Lung (tissue), 12 donors: Measurements from ENCODE around the gene STAC3. TPM values are rescaled to one million over a fixed set of nuclear protein-coding genes. Genes with fewer than 3 reads are reported as not detected.
"Not testable (repeated sequence)": the region's sequence is repeated elsewhere in the genome, so short reads cannot be mapped to it uniquely, and the experiment has no call there.

ENCODE experiments used
- ATAC-seq: fragments of 200-7000 bp; cut with Tn5 transposase; one replicate; pipeline ENCODE4 v1.9.1; 2020; ENCODE audit warnings: moderate number of reproducible peaks; ENCODE audit not compliant: insufficient read depth, low FRiP score
- DNase-seq, 3 donors: peaks; one replicate each; pipeline ENCODE4 v3.0.0-alpha.2; 2013 to 2017
- H3K27ac ChIP-seq, 2 donors: one replicate each; pipeline ENCODE4 v1.5.1; 2013; ENCODE audit warnings: mild to moderate bottlenecking in 2 of 2, moderate library complexity in 2 of 2, control low read depth in 1 of 2, inconsistent platforms in 1 of 2, low read depth in 1 of 2, low read length in 1 of 2
- H3K27me3 ChIP-seq, 3 donors: one replicate each; pipeline ENCODE4 v1.5.1; 2013; ENCODE audit warnings: low read length in 2 of 3; ENCODE audit not compliant: control insufficient read depth in 3 of 3, insufficient read depth in 3 of 3
- H3K36me3 ChIP-seq, 4 donors: one replicate each; pipeline ENCODE4 v1.5.1; 2013; ENCODE audit warnings: low read length in 4 of 4, mild to moderate bottlenecking in 1 of 4, moderate library complexity in 1 of 4; ENCODE audit not compliant: control insufficient read depth in 4 of 4, insufficient read depth in 4 of 4
- H3K4me1 ChIP-seq, 5 donors: one replicate each; pipeline ENCODE4 v1.5.1; 2013; ENCODE audit warnings: low read length in 5 of 5, mild to moderate bottlenecking in 2 of 5, moderate library complexity in 1 of 5; ENCODE audit not compliant: control insufficient read depth in 5 of 5, insufficient read depth in 5 of 5
- H3K4me3 ChIP-seq: one replicate; pipeline ENCODE4 v1.5.1; 2013; ENCODE audit warnings: mild to moderate bottlenecking, control low read depth, moderate library complexity
- H3K9ac ChIP-seq, 2 donors: one replicate each; pipeline ENCODE4 v1.5.1; 2013; ENCODE audit warnings: low read length in 2 of 2, control low read depth in 1 of 2; ENCODE audit not compliant: insufficient read depth in 1 of 2
- H3K9me3 ChIP-seq, 4 donors: one replicate each; pipeline ENCODE4 v1.5.1; 2013; ENCODE audit warnings: low read length in 3 of 4, mild to moderate bottlenecking in 1 of 4, moderate library complexity in 1 of 4; ENCODE audit not compliant: control insufficient read depth in 4 of 4, insufficient read depth in 3 of 4
- CTCF ChIP-seq: IDR thresholded peaks from 2 replicates; pipeline ENCODE4 v1.5.1; 2012; ENCODE audit warnings: mild to moderate bottlenecking; ENCODE audit errors: control extremely low read depth, extremely low read depth
- WGBS, 2 donors: extraction: QIAGEN DNeasy Blood & Tissue Kit; methylation state at CpG; one replicate each; pipeline ENCODE4 v1.1.7; 2013; 5-methylcytosine and 5-hydroxymethylcytosine counted together
- polyA plus RNA-seq, 2 donors: library from polyadenylated mRNA; stranded (reverse); fragments of 200-250 nt; gene quantifications; one replicate each; pipeline ENCODE4 v1.2.1, GENCODE V29; 2013
- total RNA-seq, 2 donors: library from RNA; depleted of rRNA in 1 of 2; stranded (reverse); fragments of >200 nt in 1 of 2; gene quantifications; one replicate each; pipeline ENCODE4 v1.2.1, GENCODE V29; 2014 to 2021
- donor health status: control.
- donor health status: control.
- donor health status: Bipolar disorder and iron deficiency.
- donor health status: healthy.
- donor health status: DM: yes; HTN: yes; CAD: no.

The STAC3 gene
- total and polyA plus RNA-seq, 4 donors = 1.7 to 7.4 (median 6.4) TPM

GRCh38 chr12:57280211-57281062 lies 29.4 kb upstream of the STAC3 start:
- no peaks in the 10 kb centered on the region for H3K27me3 ChIP-seq
- no peaks in the 10 kb centered on the region for H3K9me3 ChIP-seq
- H3K4me3 ChIP-seq = no peak overlapping the region
- peaks cover 8 to 18% (median 14%) of the 10 kb centered on the region in 4 donors for H3K36me3 ChIP-seq
- no peak for TF ChIP-seq CTCF
- 76 to 87% methylated on average over 9 of the region's 9 CpGs for WGBS, 2 donors
- no peak for DNase-seq
- peak; percentile 89 for ATAC-seq
- H3K27ac ChIP-seq = peak overlapping the region in 1 of 2 donors; percentile 71
- H3K9ac ChIP-seq = no peak overlapping the region
- H3K4me1 ChIP-seq = peaks cover 0 to 7% (median 1%) of the 10 kb centered on the region in 5 donors

GRCh38 chr12:57278465-57279381 lies 27.7 kb upstream of the STAC3 start:
- Histone ChIP-seq H3K36me3 (peaks cover 8 to 16% (median 15%) of the 10 kb centered on the region in 4 donors), H3K4me1 (peaks cover 0 to 1% (median 0%) of the 10 kb centered on the region in 5 donors), H3K27ac (no peak overlapping the region), H3K4me3 (no peak overlapping the region), H3K27me3 (no peaks in the 10 kb centered on the region), H3K9me3 (no peaks in the 10 kb centered on the region), H3K9ac (no peak overlapping the region)
- no peak for DNase-seq
- no peak for TF ChIP-seq CTCF
- 93 to 97% methylated on average over 15 of the region's 15 CpGs for WGBS, 2 donors
- ATAC-seq = no peak

GRCh38 chr12:57276935-57277563 lies 26.1 kb upstream of the STAC3 start:
- ATAC-seq = no peak
- Histone ChIP-seq H3K4me3 (no peak overlapping the region), H3K27me3 (no peaks in the 10 kb centered on the region), H3K9ac (no peak overlapping the region), H3K4me1 (peaks cover 0 to 8% (median 0%) of the 10 kb centered on the region in 5 donors), H3K9me3 (no peaks in the 10 kb centered on the region), H3K27ac (no peak overlapping the region), H3K36me3 (peaks cover 8 to 17% (median 13%) of the 10 kb centered on the region in 4 donors)
- no peak for DNase-seq
- no peak for TF ChIP-seq CTCF
- WGBS, 2 donors = 74 to 77% methylated on average over 4 of the region's 4 CpGs

GRCh38 chr12:57276233-57276632 lies 25.2 kb upstream of the STAC3 start:
- not testable (repeated sequence) for H3K4me3 ChIP-seq, ATAC-seq, H3K27ac ChIP-seq, H3K27me3 ChIP-seq, H3K9me3 ChIP-seq, H3K4me1 ChIP-seq, DNase-seq, H3K9ac ChIP-seq
- 96 to 98% methylated on average over 6 of the region's 6 CpGs for WGBS, 2 donors
- H3K36me3 ChIP-seq = peaks cover 8 to 17% (median 11%) of the 10 kb centered on the region in 4 donors
